Effector CD8-positive, alpha-beta T cell (primary cell): ENCODE data around the gene COMP.
"Not testable (repeated sequence)": the region's sequence is repeated elsewhere in the genome, so short reads cannot be mapped to it uniquely, and the experiment has no call there.

Source experiments
- DNase-seq: peaks from one replicate; lab custom pipeline; 2025; lab: John Stamatoyannopoulos, UW

Gene COMP

GRCh38 chr19:18745931-18746330 lies 45.2 kb downstream of the COMP start:
- no peak for DNase-seq

GRCh38 chr19:18745012-18745735 lies 45.9 kb downstream of the COMP start:
- no peak for DNase-seq

- no peak for DNase-seq
Measured at GRCh38 chr19:18743784-18744418, 47.2 kb downstream of the COMP start.

- DNase-seq = no peak
Measured at GRCh38 chr19:18742838-18743783, 48.0 kb downstream of the COMP start.

DNA sequence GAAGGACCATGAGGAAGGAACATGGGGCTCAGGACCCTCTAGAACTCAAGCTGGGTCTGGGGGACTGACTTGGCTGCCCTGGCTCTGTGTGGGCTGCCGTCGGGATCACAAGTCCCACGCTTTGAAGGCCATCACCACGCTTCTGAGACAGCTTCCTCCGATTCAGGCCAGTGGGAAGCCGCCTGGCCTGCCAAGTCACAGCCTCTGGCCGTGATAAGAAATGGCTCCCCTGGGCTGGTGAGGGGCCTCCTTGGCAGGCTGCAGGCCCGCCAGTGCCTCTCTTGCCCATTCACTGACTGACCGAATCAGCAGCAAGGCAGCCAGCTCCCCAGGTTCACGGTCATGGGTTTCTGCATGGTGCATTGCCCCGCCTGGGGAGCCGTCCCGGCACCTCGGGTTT lies 48.8 kb downstream of the COMP start:
- DNase-seq = no peak

GRCh38 chr19:18741124-18742121 lies 49.7 kb downstream of the COMP start:
- no peak for DNase-seq

DNA sequence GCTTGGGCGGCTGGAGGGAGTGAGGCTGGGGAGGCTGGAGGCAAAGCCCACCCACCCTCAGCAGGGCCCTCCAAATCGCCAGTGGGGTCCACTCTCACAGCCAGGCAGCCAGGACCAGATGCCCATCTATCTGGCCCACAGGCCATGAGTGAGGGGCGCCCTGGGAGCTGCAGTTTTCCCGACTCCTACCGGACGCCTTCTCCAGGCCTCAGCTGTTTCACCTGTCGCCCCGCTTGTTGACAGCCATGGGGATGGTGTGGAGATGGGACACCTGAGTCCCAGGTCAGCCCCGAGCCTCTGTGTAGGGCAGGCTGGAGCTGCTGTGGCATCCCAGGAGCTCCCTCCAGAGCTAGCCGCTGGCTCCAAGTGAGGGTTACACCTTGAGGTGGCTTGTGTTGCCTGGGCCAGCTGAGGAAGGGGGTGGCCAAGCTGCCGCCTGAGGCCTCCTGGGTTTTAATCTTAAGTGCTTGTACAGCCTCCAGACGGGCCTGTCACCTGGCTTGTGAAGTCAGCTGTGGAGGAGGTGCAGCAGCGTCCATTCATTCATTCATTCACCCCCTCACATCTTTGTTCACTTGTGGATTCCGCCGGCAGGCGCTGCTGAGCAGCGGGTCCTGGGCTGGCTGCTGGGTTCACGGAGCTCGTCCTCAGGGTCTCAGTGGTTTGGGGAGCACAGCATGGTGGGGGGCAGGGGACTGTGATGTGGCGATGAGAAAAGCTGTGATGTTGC lies 52.0 kb downstream of the COMP start:
- DNase-seq = no peak

DNA sequence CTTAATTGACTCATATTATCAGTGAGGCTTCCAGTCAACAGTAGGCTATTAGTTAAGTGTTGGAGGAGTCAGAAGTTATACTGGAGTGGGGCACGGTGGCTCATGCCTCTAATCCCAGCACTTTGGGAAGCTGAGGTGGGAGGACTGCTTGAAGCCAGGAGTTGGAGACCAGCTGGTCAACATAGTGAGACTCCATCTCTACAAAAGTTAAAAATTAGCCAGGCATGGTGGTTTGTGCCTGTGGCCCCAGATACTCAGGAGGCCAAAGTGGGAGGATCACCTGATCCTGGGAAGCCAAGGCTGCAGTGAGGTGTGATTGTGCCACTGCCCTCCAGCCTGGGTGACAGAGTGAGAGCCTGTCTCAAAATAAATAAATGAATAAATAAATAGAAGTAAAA lies 53.2 kb downstream of the COMP start:
- no peak for DNase-seq

GRCh38 chr19:18737337-18737953 lies 53.7 kb downstream of the COMP start:
- no peak for DNase-seq

- DNase-seq = no peak
Measured at GRCh38 chr19:18736415-18737336, 54.4 kb downstream of the COMP start.

DNA sequence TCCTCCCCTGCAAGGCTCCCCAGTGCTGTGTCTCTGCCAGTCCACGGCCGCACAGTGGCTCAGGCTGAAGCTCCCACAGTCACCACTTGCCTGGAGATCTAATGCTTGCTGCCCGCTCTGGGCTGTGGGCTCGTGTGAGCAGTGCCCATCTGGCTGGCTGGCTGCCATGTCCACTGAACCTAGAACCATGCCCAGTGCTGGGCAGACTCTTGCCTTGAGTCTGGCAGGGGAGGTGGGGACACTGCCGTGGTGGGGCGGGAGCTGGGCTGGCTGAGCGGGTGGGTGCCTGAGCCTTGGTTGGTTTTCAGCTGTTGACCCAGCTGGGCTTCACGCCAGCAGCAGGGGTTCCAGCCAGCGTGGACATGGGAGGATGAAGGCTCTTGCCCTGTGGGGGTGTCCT lies 55.4 kb downstream of the COMP start:
- DNase-seq = no peak

- DNase-seq = no peak
Measured at GRCh38 chr19:18735324-18735723, 55.8 kb downstream of the COMP start.

- DNase-seq = not testable (repeated sequence)
Measured at GRCh38 chr19:18733762-18734332, 57.3 kb downstream of the COMP start.

GRCh38 chr19:18733196-18733647 lies 57.9 kb downstream of the COMP start:
- no peak for DNase-seq
